MG63 (cell line): ENCODE data around the gene KCNJ9. TPM values are rescaled to one million over a fixed set of nuclear protein-coding genes. Genes with fewer than 3 reads are reported as not detected.

ENCODE experiments used
- DNase-seq: peaks from one replicate; pipeline ENCODE4 v3.0.0-alpha.2; 2020
- H3K27me3 ChIP-seq: fragments of 250-450 bp; sonication (Bioruptor Pico); 2 replicates; pipeline ENCODE4 v1.5.1; 2020; ENCODE audit warnings: mild to moderate bottlenecking, moderate library complexity
- H3K36me3 ChIP-seq: fragments of 250-450 bp; sonication (Bioruptor Pico); 2 replicates; pipeline ENCODE4 v1.5.1; 2020; ENCODE audit warnings: mild to moderate bottlenecking, moderate library complexity
- H3K4me3 ChIP-seq: fragments of 250-450 bp; sonication (Bioruptor Pico); 2 replicates; pipeline ENCODE4 v1.5.1; 2020; ENCODE audit warnings: mild to moderate bottlenecking, moderate library complexity
- H3K9me3 ChIP-seq: fragments of 250-450 bp; sonication (Bioruptor Pico); 2 replicates; pipeline ENCODE4 v1.5.1; 2020; ENCODE audit warnings: mild to moderate bottlenecking, moderate library complexity
- total RNA-seq: library from RNA; depleted of rRNA; stranded (reverse); fragments of >200 nt; shearing (Covaris generic); gene quantifications from 2 replicates; pipeline ENCODE4 v1.2.3, GENCODE V29; 2014; ENCODE audit warnings: low replicate concordance

KCNJ9 gene
- total RNA-seq, 1 experiment from 2014 or later: not detected

GRCh38 chr1:160094806-160095205 lies 13.5 kb downstream of the KCNJ9 start:
- no peak for DNase-seq
- Histone ChIP-seq H3K36me3 (no peaks in the 10 kb centered on the region), H3K27me3 (no peaks in the 10 kb centered on the region), H3K9me3 (no peaks in the 10 kb centered on the region), H3K4me3 (no peak overlapping the region)

- H3K4me3 ChIP-seq: no peak overlapping the region
- H3K9me3 ChIP-seq: no peaks in the 10 kb centered on the region
- H3K36me3 ChIP-seq: no peaks in the 10 kb centered on the region
- no peaks in the 10 kb centered on the region for H3K27me3 ChIP-seq
- DNase-seq: no peak
These were observed 14.2 kb downstream of the KCNJ9 start for GRCh38 chr1:160095382-160096105.

GRCh38 chr1:160096274-160097116 lies 15.2 kb downstream of the KCNJ9 start:
- DNase-seq: no peak

GRCh38 chr1:160097151-160097910 lies 16.0 kb downstream of the KCNJ9 start:
- no peaks in the 10 kb centered on the region for H3K27me3 ChIP-seq
- peak overlapping the region; percentile 72 for H3K4me3 ChIP-seq
- no peaks in the 10 kb centered on the region for H3K36me3 ChIP-seq
- no peaks in the 10 kb centered on the region for H3K9me3 ChIP-seq
- no peak for DNase-seq

More at GRCh38 chr1:160096274-160097116, 15.2 kb downstream of the KCNJ9 start:
- H3K9me3 ChIP-seq: no peaks in the 10 kb centered on the region
- H3K36me3 ChIP-seq: no peaks in the 10 kb centered on the region
- H3K27me3 ChIP-seq: no peaks in the 10 kb centered on the region
- no peak overlapping the region for H3K4me3 ChIP-seq

- Histone ChIP-seq H3K27me3 (no peaks in the 10 kb centered on the region), H3K4me3 (peak within 1 kb of the TSS; percentile 72), H3K36me3 (no peaks in the 10 kb centered on the region), H3K9me3 (no peaks in the 10 kb centered on the region)
- DNase-seq: peak; percentile 90
These were observed 16.8 kb downstream of the KCNJ9 start, which contains the start of gene IGSF8 for GRCh38 chr1:160097911-160098851. Gene IGSF8, minus strand, starts transcription at chr1:160098619. Its CDS starts 147 bp downstream, at chr1:160098472.

- no peaks in the 10 kb centered on the region for H3K36me3 ChIP-seq
- no peaks in the 10 kb centered on the region for H3K9me3 ChIP-seq
- H3K4me3 ChIP-seq: peak overlapping the region; percentile 48
- peak; percentile 96 for DNase-seq
- H3K27me3 ChIP-seq: no peaks in the 10 kb centered on the region
These were observed 17.7 kb downstream of the KCNJ9 start for GRCh38 chr1:160098852-160099561.

GRCh38 chr1:160099716-160100375 lies 18.5 kb downstream of the KCNJ9 start:
- no peaks in the 10 kb centered on the region for H3K36me3 ChIP-seq
- H3K9me3 ChIP-seq: no peaks in the 10 kb centered on the region
- H3K27me3 ChIP-seq: no peaks in the 10 kb centered on the region
- no peak for DNase-seq
- H3K4me3 ChIP-seq: no peak overlapping the region

GRCh38 chr1:160101037-160101716 lies 19.8 kb downstream of the KCNJ9 start:
- H3K4me3 ChIP-seq: no peak overlapping the region
- peak; percentile 74 for DNase-seq
- no peaks in the 10 kb centered on the region for H3K27me3 ChIP-seq
- H3K36me3 ChIP-seq: no peaks in the 10 kb centered on the region
- no peaks in the 10 kb centered on the region for H3K9me3 ChIP-seq

- Histone ChIP-seq H3K36me3 (no peaks in the 10 kb centered on the region), H3K4me3 (no peak overlapping the region), H3K9me3 (no peaks in the 10 kb centered on the region), H3K27me3 (no peaks in the 10 kb centered on the region)
- no peak for DNase-seq
These were observed 20.6 kb downstream of the KCNJ9 start for GRCh38 chr1:160101717-160102522.

- Histone ChIP-seq H3K27me3 (no peaks in the 10 kb centered on the region), H3K9me3 (no peaks in the 10 kb centered on the region), H3K4me3 (no peak overlapping the region), H3K36me3 (no peaks in the 10 kb centered on the region)
- no peak for DNase-seq
These were observed 22.5 kb downstream of the KCNJ9 start for GRCh38 chr1:160103658-160104408.

GRCh38 chr1:160104486-160104885 lies 23.1 kb downstream of the KCNJ9 start:
- Histone ChIP-seq H3K4me3 (no peak overlapping the region), H3K36me3 (no peaks in the 10 kb centered on the region)
- no peak for DNase-seq

GRCh38 chr1:160105155-160105554 lies 23.8 kb downstream of the KCNJ9 start:
- no peaks in the 10 kb centered on the region for H3K36me3 ChIP-seq
- no peak for DNase-seq

More at GRCh38 chr1:160104486-160104885, 23.1 kb downstream of the KCNJ9 start:
- no peaks in the 10 kb centered on the region for H3K27me3 ChIP-seq
- H3K9me3 ChIP-seq: no peaks in the 10 kb centered on the region

GRCh38 chr1:160107512-160107911 lies 26.2 kb downstream of the KCNJ9 start:
- Histone ChIP-seq H3K4me3 (no peak overlapping the region), H3K9me3 (no peaks in the 10 kb centered on the region), H3K36me3 (no peaks in the 10 kb centered on the region), H3K27me3 (no peaks in the 10 kb centered on the region)
- no peak for DNase-seq

More at GRCh38 chr1:160105155-160105554, 23.8 kb downstream of the KCNJ9 start:
- Histone ChIP-seq H3K9me3 (no peaks in the 10 kb centered on the region), H3K4me3 (no peak overlapping the region), H3K27me3 (no peaks in the 10 kb centered on the region)
